Activated CD4-positive, alpha-beta T cell treated with anti-CD3 and anti-CD28 coated beads, Interleukin-2, amount 10 ng/mL, durations not matched to agents 7 days and 5 days (primary cell): ENCODE measurements around the gene NGFR. TPM values are rescaled to one million over a fixed set of nuclear protein-coding genes. Genes with fewer than 3 reads are reported as not detected.
"Not testable (repeated sequence)": the region's sequence is repeated elsewhere in the genome, so short reads cannot be mapped to it uniquely, and the experiment has no call there.

ENCODE experiments used
- CTCF ChIA-PET: fragments of 350-600 bp; sonication (Branson Sonifier 250); formaldehyde crosslinking; loops from one replicate; lab custom pipeline; 2021; ENCODE audit warnings: antibody characterized with exemption; lab: Charles Lee
- POLR2A ChIA-PET: fragments of 350-600 bp; sonication (Branson Sonifier 250); formaldehyde crosslinking; loops from one replicate; lab custom pipeline; 2021; ENCODE audit warnings: antibody characterized with exemption; lab: Charles Lee
- DNase-seq: peaks from one replicate; pipeline ENCODE4 v3.0.0-alpha.2; 2020
- H3K27ac Mint-ChIP-seq: one replicate; pipeline ENCODE4 v1.8.0; 2021; ENCODE audit warnings: mild to moderate bottlenecking, moderate library complexity, mixed read lengths
- H3K27me3 Mint-ChIP-seq: one replicate; pipeline ENCODE4 v1.8.0; 2021; ENCODE audit warnings: mixed read lengths
- H3K36me3 Mint-ChIP-seq: one replicate; pipeline ENCODE4 v1.8.0; 2021; ENCODE audit warnings: low read depth, mixed read lengths
- H3K4me1 Mint-ChIP-seq: one replicate; pipeline ENCODE4 v1.8.0; 2021; ENCODE audit warnings: mixed read lengths
- H3K4me3 Mint-ChIP-seq: one replicate; pipeline ENCODE4 v1.8.0; 2021; ENCODE audit warnings: mild to moderate bottlenecking, moderate library complexity, mixed read lengths
- H3K9me3 Mint-ChIP-seq: one replicate; pipeline ENCODE4 v1.8.0; 2021; ENCODE audit warnings: mixed read lengths
- total RNA-seq, 2 experiments: library from RNA; stranded (reverse); gene quantifications; one replicate each; pipeline ENCODE4 v1.2.3, GENCODE V29; 2021

Gene NGFR
- total RNA-seq, 2 experiments from 2014 or later = 0.07 TPM; not detected in 1

DNA sequence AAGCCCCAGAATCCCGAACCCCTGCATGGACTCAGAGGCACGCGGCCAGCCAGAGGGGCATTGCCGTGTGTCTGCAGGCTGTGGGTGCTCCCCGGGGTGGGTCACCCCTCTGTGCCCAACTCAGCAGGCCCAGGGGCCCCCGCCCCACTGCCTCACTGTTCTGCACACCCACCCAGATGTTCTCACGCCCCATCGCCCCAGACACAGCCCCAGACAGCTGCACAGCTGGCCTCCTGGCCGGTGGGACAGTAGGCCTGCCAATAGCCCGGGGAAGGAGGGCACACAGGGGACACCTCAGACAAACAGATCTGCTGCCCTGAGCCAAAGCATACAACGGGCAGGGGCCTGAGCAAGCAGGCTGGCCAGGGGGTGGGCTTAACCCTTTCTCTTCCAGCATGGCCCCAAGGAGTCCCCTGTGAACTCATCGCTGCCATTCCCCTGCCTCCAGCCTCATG, 53.0 kb downstream of the NGFR start:
- Mint-ChIP-seq H3K27me3 (no peaks in the 10 kb centered on the region), H3K4me3 (no peak overlapping the region), H3K27ac (no peak overlapping the region), H3K4me1 (no peaks in the 10 kb centered on the region), H3K9me3 (peaks cover 6% of the 10 kb centered on the region), H3K36me3 (no peaks in the 10 kb centered on the region)
- CTCF ChIA-PET = interaction anchor here (2.5 kb wide), 1 partner anchor 8 kb away, joined by 8 read pairs; no protein-coding TSS in a partner anchor
- POLR2A ChIA-PET = no interaction called here
- no peak for DNase-seq

DNA sequence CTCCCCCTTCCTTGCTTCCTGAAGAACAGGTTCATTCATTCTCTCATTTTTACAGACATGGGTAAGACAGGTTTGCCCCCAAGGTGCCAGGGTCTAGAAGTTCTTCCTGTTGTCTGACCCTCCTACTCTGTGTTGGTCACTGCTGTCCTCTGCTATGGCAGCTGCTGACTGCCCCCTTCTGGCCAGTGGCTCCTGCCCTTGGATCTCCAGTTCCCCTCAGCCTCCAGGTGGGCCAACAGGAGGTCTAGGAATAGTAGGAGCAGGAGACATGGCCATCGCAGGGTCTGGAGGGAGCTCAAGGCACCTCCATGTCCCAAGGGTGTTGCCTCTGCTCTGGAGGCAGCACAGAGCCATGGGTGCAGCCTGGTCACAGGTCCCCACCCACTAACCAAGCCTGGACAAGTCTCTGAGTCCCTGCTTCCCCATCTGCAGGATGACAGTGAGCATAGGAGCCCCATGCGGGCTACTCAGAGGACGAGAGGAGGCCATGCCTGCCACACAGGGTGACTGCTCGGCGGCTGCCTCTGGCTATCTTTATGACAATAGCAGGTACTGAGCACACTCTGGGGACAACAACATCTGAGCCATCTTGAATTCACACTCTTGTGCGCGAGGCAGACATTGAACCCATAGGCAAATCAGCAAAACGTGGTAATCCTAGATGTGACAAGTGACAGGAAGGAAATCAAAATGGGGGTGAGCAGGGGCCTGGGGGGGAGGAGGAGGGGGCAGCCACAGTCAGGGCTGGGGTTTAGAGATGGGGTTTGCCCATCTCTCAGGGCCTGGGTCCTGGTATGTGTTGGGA, 53.6 kb downstream of the NGFR start:
- H3K9me3 Mint-ChIP-seq = peaks cover 5% of the 10 kb centered on the region
- POLR2A ChIA-PET = no interaction called here
- CTCF ChIA-PET = no interaction called here
- H3K4me3 Mint-ChIP-seq = no peak overlapping the region
- no peak overlapping the region for H3K27ac Mint-ChIP-seq
- no peaks in the 10 kb centered on the region for H3K27me3 Mint-ChIP-seq
- no peak for DNase-seq
- no peaks in the 10 kb centered on the region for H3K4me1 Mint-ChIP-seq
- H3K36me3 Mint-ChIP-seq = no peaks in the 10 kb centered on the region

DNA sequence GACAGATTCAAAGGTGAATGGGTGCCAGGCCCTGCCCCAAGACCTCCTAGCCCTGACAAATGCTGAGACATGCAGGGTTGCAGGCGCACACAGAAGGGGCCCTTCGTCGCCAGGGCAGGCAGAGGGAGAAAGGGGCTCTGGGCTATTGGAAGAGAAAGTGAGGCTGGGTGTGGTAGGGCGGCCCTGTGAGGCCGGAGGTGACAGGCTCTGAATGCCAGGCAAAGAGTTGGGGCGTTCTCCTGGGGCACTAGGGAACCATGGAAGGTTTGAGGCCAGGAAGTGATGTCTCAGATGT, 54.2 kb downstream of the NGFR start:
- H3K27me3 Mint-ChIP-seq = no peaks in the 10 kb centered on the region
- H3K27ac Mint-ChIP-seq = no peak overlapping the region

DNA sequence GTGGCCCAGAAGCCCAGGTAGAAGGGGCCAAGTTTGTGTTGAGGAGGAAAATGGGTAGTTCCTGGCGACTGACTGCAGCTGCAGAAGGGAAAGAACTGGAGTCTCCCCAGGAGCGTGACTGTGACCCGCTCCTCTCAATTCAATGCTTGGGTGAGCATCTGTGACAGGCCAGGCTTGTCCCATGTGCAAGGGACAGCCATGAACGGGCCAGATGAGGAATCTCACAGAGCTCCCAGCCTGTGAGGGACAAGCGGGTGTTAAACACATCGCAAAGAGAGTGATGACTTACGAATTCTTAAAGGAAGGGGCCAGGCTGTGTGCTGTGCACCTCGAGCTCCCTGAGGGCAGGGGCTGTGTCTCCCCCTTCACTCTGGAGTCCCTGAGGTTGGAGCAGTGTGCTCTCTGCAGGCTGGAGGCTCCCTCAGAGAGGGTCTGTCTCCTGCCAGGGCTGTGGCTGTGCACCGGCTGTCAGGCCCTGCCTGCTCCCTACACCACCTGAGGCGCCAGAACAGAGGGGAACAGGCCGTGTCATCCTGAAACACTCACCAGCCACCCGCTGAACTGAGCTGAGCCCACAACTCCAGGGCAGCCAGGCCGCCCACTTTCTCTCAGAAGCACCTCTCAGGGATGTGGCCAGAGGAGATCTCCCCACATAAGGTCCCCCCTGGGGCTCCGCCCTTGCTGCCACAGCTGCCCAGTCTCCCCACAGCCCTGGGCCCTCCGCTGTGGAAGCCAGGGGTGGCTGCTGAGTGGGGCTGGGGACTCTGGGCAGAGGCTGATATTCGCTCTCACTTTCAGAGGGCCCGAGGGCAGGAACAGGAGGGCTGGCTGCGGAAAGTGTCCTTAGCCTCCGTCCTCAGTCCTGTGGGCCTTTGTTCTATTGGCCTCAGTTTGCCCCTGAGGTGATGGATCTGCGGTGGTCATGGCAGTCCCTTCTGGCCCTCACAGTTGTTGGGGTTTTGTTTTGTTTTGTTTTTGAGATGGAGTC, 54.9 kb downstream of the NGFR start:
- CTCF ChIA-PET = interaction anchor here (0.7 kb wide), 1 partner anchor 365 kb away, joined by 3 read pairs; no protein-coding TSS in a partner anchor
- H3K36me3 Mint-ChIP-seq = no peaks in the 10 kb centered on the region
- no peak overlapping the region for H3K4me3 Mint-ChIP-seq
- H3K27me3 Mint-ChIP-seq = no peaks in the 10 kb centered on the region
- POLR2A ChIA-PET = no interaction called here
- DNase-seq = no peak
- no peak overlapping the region for H3K27ac Mint-ChIP-seq
- no peaks in the 10 kb centered on the region for H3K9me3 Mint-ChIP-seq
- no peaks in the 10 kb centered on the region for H3K4me1 Mint-ChIP-seq

More for the DNA sequence above, 54.2 kb downstream of the NGFR start:
- ChIA-PET CTCF (no interaction called here), POLR2A (no interaction called here)
- no peak overlapping the region for H3K4me3 Mint-ChIP-seq
- DNase-seq = no peak
- H3K4me1 Mint-ChIP-seq = no peaks in the 10 kb centered on the region
- no peaks in the 10 kb centered on the region for H3K36me3 Mint-ChIP-seq
- no peaks in the 10 kb centered on the region for H3K9me3 Mint-ChIP-seq

DNA sequence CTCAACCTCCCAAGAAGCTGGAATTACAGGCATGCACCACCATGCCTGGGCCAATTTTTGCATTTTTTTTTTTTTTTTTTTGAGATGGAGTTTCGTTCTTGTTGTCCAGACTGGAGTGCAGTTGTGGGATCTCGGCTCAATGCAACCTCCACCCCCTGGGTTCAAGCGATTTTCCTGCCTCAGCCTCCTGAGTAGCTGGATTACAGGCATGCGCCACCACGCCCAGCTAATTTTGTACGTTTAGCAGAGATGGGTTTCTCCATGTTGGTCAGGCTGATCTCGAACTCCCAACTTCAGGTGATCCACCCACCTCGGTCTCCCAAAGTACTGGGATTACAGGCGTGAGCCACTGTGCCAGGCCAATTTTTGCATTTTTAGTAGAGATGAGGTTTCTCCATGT, 55.7 kb downstream of the NGFR start:
- H3K9me3 Mint-ChIP-seq, DNase-seq, H3K4me3 Mint-ChIP-seq, POLR2A ChIA-PET, H3K36me3 Mint-ChIP-seq, H3K4me1 Mint-ChIP-seq, H3K27ac Mint-ChIP-seq, H3K27me3 Mint-ChIP-seq: not testable (repeated sequence)
- CTCF ChIA-PET = interaction anchor here (0.6 kb wide), 1 partner anchor 150 kb away, joined by 3 read pairs; no protein-coding TSS in a partner anchor

DNA sequence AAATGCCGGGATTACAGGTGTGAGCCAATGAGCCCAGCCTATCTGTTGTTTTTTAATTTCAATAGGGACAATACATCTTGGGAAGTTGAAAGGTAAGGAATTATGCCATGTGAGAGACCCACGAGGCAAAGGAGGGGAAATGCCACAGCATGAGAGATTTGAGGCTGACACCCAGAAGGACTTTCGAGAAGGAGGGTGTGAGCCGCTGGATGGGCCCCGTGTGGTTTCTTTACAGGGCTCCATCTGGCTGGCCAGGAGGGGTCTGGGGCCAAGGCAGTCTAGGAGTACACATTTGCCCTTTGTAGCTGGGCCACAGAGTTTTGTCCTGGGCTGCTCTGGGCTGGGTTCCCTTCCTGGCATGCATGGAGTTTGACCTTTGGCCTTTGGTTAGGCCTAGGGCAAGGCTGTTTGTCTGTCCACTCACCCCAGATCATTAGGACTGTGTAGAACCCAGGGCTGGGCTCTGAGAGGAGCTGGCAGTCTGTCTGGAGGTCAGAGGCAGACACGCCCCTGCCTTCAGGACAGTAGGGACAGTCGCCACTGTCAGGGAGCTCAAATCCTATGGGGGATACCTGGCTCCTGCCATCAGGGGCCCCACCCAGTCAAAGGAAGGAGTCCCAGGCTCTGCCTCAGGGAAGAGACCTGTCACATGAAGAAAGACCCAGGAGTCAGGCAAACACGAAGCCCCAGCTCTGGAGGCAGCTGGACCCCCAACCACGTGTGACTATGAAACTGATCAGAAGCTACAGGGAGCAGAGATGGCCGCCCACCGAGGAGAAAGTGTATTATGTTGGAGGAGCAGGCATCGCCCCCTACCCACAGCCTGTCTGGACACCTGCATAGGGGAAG, 56.4 kb downstream of the NGFR start:
- ChIA-PET CTCF (interaction anchor here (0.6 kb wide), 1 partner anchor 149 kb away, joined by 3 read pairs; no protein-coding TSS in a partner anchor), POLR2A (no interaction called here)
- Mint-ChIP-seq H3K36me3 (no peaks in the 10 kb centered on the region), H3K27ac (no peak overlapping the region), H3K4me3 (no peak overlapping the region), H3K4me1 (no peaks in the 10 kb centered on the region), H3K9me3 (no peaks in the 10 kb centered on the region), H3K27me3 (no peaks in the 10 kb centered on the region)
- DNase-seq = no peak

DNA sequence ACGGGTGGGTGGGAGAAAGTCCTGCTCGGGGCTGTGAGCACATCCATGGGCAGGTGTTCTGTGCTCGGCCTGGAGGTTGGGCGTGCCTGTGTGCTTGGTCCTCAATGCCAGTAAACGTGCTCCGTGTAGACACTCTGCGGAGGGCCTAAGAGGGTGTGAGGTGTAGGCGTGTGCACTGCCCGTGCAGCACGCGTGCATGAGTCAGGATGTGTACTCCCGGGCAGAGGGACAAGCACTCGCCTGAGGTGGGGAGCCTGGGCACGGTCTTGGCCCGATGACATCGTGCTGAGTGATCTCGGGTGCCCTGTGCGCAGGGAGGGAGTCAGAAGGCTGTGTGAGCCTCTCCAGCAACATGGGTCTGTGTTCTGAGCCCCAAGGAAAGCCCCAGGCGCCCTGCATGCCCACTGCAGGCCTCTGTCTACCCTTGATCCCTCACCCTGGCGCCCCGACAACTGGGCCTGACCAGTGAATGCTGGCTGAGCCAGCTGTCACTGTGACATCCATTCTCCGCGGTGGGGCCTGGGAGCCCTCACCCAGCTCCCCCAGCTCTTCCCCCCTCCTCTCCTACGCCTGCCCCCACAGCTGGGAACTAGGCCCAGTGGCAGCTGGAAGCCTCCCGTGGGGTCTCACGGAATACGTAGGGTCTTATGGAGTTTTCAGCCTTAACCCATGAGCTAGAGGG, 57.1 kb downstream of the NGFR start:
- POLR2A ChIA-PET = interaction anchor here (0.5 kb wide), 1 partner anchor 13 kb away, joined by 4 read pairs; no protein-coding TSS in a partner anchor
- Mint-ChIP-seq H3K27me3 (no peaks in the 10 kb centered on the region), H3K9me3 (no peaks in the 10 kb centered on the region), H3K27ac (no peak overlapping the region), H3K4me3 (no peak overlapping the region), H3K36me3 (no peaks in the 10 kb centered on the region), H3K4me1 (no peaks in the 10 kb centered on the region)
- no peak for DNase-seq
- CTCF ChIA-PET = no interaction called here

DNA sequence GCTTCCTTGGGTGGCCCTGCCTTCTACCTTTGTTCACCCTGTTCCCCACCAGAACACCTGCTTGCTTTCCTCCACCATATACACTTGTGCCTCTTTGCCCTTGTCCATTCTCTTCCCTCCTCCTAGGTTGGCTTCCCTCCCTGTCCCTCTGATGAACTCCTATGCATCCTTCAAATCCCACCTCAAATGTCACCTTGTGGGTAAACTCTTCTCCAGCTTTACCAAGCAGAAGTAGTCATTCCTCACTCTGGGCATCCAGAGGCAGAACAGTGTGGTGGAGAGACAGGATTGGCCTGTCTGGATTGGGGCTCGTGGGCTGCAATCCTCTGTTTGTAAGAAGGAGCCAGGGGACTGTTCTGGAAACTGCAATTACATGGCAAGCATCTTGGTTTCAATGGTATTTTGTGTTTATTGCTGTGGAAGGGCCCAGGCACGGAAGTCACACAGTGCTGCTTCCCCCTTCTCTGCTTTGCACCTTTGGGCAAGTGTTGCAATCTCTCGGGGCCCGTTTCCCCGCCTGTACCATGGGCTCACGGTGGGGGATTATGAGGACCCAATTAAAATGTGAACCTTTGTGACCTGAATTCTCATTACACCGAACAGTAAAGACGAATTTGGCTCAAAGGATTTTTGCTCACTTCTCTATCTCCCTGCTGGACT, 58.7 kb downstream of the NGFR start:
- no peaks in the 10 kb centered on the region for H3K9me3 Mint-ChIP-seq
- peaks cover 2% of the 10 kb centered on the region for H3K27me3 Mint-ChIP-seq
- DNase-seq = no peak
- POLR2A ChIA-PET = no interaction called here
- H3K27ac Mint-ChIP-seq = no peak overlapping the region
- no peaks in the 10 kb centered on the region for H3K36me3 Mint-ChIP-seq
- CTCF ChIA-PET = no interaction called here
- no peaks in the 10 kb centered on the region for H3K4me1 Mint-ChIP-seq
- no peak overlapping the region for H3K4me3 Mint-ChIP-seq

DNA sequence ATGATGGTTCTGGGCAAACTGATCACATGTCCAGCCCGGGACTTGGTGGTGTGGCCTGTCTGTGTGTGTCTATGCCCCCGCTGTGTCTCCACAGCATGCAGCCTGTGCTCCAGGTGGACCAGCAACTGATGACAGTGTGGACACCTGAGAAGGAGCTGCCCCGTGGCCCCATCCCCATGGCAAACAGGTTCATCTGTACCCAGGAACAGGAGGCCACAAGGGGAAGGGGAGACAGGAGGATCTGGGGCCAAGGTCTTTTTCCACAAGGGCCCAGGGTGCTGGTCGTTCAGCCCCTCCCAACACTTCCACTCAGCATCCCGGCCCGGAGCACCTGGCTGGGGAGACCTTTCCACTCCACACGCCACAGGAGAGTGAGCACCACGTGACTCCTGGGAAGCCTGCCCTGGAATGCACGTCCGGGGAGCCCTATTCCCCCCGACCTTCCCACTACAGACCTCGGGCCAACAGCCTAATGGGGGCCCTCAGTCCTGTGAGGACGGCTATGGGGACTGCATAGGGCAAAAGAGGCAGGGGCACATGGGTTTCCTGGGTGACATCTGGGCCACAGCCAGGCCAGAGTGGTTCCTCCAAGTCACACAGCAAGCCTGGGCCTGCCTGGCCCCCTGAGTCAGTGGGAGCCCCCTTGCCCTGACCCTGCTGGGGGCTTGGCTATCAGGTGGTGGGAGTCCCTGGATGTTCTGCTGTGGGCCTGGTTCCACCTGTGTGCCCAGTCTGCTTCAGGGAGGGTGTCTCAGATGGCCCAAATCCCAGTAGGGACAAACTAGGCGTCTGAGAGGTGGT, 59.8 kb downstream of the NGFR start:
- Mint-ChIP-seq H3K4me1 (no peaks in the 10 kb centered on the region), H3K4me3 (no peak overlapping the region), H3K27ac (no peak overlapping the region), H3K27me3 (peaks cover 2% of the 10 kb centered on the region), H3K36me3 (no peaks in the 10 kb centered on the region), H3K9me3 (no peaks in the 10 kb centered on the region)
- POLR2A ChIA-PET = no interaction called here
- CTCF ChIA-PET = interaction anchor here (1.0 to 4.1 kb wide), 7 partner anchors 8 to 320 kb away, joined by 3 to 35 read pairs (median 28); partner anchors contain the start of genes NGFR and PHB1
- DNase-seq = no peak

DNA sequence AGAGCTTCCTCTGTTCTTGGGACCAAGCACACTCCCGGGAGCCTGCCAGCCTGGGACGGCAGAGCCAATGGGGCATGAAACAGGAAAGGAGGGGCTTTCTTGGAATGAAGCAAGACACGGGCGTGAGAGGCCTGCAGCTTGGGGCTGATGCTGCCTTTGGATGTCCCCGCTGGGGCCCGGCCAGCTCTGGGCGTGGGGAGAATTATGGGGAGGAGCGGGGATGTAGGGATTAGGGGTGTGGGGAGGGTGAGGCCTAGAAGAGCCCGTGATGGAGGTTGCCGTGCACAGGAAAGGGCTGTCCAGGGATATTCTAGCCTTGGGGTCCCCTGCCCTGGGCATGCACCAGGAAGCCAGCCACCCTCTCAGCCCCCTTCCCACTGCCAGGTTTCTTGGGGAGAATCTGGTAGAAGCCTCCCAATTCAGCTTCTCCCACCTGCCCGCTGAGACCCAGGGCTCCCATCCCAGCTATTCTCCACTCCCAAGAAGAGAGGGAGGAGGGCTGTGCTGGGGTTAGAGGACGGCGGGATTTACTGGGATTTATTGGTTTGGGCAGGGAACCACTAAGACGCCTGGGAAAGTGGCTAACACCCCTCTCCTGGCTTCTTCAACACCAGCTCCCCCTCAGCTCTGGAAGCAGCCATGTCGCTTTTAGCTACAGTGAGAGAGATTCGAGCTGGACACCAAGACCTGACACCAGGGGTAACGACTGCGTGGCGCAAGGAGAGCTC, 60.6 kb downstream of the NGFR start:
- ChIA-PET CTCF (interaction anchor here (0.6 to 4.1 kb wide), 27 partner anchors 9 to 467 kb away, joined by 3 to 35 read pairs (median 4); partner anchors contain the start of genes NGFR, NXPH3, PHB1 and SLC35B1), POLR2A (no interaction called here)
- Mint-ChIP-seq H3K36me3 (no peaks in the 10 kb centered on the region), H3K9me3 (no peaks in the 10 kb centered on the region), H3K4me3 (no peak overlapping the region), H3K27me3 (peaks cover 2% of the 10 kb centered on the region), H3K27ac (no peak overlapping the region), H3K4me1 (no peaks in the 10 kb centered on the region)
- no peak for DNase-seq
